Nephron progenitor cell (in vitro differentiated cells): ENCODE data around the gene MARCHF3.

ENCODE experiments used
- DNase-seq: peaks from one replicate; pipeline ENCODE4 v3.0.0; 2021
- H3K27ac Mint-ChIP-seq: 2 replicates; pipeline ENCODE4 v1.8.0; 2021; ENCODE audit warnings: mild to moderate bottlenecking, moderate library complexity, mixed read lengths
- H3K27me3 Mint-ChIP-seq: 2 replicates; pipeline ENCODE4 v1.8.0; 2021; ENCODE audit warnings: mild to moderate bottlenecking, low read depth, mixed read lengths; ENCODE audit not compliant: poor library complexity
- H3K36me3 Mint-ChIP-seq: 2 replicates; pipeline ENCODE4 v1.8.0; 2021; ENCODE audit warnings: low read depth, mixed read lengths
- H3K4me1 Mint-ChIP-seq: 2 replicates; pipeline ENCODE4 v1.8.0; 2021; ENCODE audit warnings: mixed read lengths
- H3K4me3 Mint-ChIP-seq: 2 replicates; pipeline ENCODE4 v1.8.0; 2021; ENCODE audit warnings: mild to moderate bottlenecking, moderate library complexity, mixed read lengths
- H3K9me3 Mint-ChIP-seq: 2 replicates; pipeline ENCODE4 v1.8.0; 2021; ENCODE audit warnings: mild to moderate bottlenecking, moderate library complexity, mixed read lengths
- CTCF ChIP-seq: fragments of 200-600 bp; sonication (generic); IDR thresholded peaks from 2 replicates; pipeline ENCODE4 v1.5.0; 2021; ENCODE audit warnings: antibody characterized with exemption

MARCHF3 gene

GRCh38 chr5:127063257-127063913, 33.0 kb upstream of the MARCHF3 start:
- Mint-ChIP-seq H3K36me3 (no peaks in the 10 kb centered on the region), H3K4me3 (no peak overlapping the region), H3K27me3 (peaks cover 3% of the 10 kb centered on the region), H3K4me1 (peaks cover 8% of the 10 kb centered on the region), H3K27ac (no peak overlapping the region), H3K9me3 (no peaks in the 10 kb centered on the region)
- DNase-seq, result no peak
- no peak for TF ChIP-seq CTCF

DNA sequence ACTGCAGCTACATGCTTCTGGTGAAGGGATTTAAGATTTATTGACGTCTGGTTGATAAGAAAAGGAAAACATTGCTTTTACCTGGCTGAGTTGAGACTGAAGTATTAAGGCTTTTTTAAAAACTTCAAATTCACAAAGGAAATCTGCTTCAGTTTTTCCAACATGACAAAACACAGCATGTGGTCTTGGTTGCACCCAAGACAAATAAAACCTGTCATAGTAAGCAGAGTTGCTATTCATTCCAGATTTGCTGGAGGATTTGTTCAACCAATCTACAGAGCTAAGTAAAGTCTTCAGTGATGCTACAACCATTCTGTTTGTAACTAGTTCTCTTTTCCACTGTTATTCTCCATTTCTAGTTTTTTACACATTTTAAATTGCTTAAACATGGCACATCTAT, 31.6 kb upstream of the MARCHF3 start:
- Mint-ChIP-seq H3K36me3 (no peaks in the 10 kb centered on the region), H3K4me3 (no peak overlapping the region), H3K9me3 (no peaks in the 10 kb centered on the region), H3K4me1 (peaks cover 8% of the 10 kb centered on the region), H3K27me3 (peaks cover 3% of the 10 kb centered on the region), H3K27ac (no peak overlapping the region)
- TF ChIP-seq CTCF, result no peak
- DNase-seq, result no peak

- TF ChIP-seq CTCF, result no peak
- no peak for DNase-seq
- H3K27ac Mint-ChIP-seq, result no peak overlapping the region
These were observed 31.2 kb upstream of the MARCHF3 start for GRCh38 chr5:127061537-127061936.

GRCh38 chr5:127060470-127060985, 30.2 kb upstream of the MARCHF3 start:
- Mint-ChIP-seq H3K4me3 (no peak overlapping the region), H3K9me3 (peaks cover 8% of the 10 kb centered on the region)
- no peak for TF ChIP-seq CTCF

More at GRCh38 chr5:127061537-127061936, 31.2 kb upstream of the MARCHF3 start:
- Mint-ChIP-seq H3K36me3 (no peaks in the 10 kb centered on the region), H3K4me1 (peaks cover 8% of the 10 kb centered on the region), H3K4me3 (no peak overlapping the region), H3K9me3 (peaks cover under 1% of the 10 kb centered on the region), H3K27me3 (peaks cover 3% of the 10 kb centered on the region)

DNA sequence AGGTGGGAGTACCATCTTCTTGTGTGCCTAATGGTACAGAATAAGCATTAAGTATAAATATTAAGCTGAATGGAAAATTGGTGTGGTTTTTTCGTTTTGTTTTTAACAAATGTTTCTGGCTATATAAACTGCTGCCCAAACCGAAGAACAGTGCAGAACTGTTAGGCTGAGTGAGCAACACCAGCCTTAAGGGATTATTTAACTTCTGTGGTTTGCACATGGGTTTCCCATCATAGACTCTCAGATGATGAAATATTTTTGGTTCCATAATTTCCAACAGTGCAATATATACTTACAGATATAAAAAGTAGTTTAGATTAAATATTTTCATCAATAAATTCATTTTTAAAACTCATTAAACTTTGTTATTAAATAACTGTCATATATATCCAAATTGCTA, 26.5 kb upstream of the MARCHF3 start:
- Mint-ChIP-seq H3K4me3 (no peak overlapping the region), H3K27me3 (peaks cover 3% of the 10 kb centered on the region), H3K9me3 (peaks cover 8% of the 10 kb centered on the region), H3K36me3 (peaks cover 5% of the 10 kb centered on the region), H3K27ac (no peak overlapping the region), H3K4me1 (peaks cover 6% of the 10 kb centered on the region)
- no peak for DNase-seq
- TF ChIP-seq CTCF, result no peak

More at GRCh38 chr5:127060470-127060985, 30.2 kb upstream of the MARCHF3 start:
- Mint-ChIP-seq H3K27me3 (peaks cover 3% of the 10 kb centered on the region), H3K27ac (no peak overlapping the region), H3K36me3 (peaks cover 5% of the 10 kb centered on the region), H3K4me1 (peaks cover 8% of the 10 kb centered on the region)
- no peak for DNase-seq
